Liver (tissue), 9 donors: ENCODE results near the gene ZNF512. TPM values are rescaled to one million over a fixed set of nuclear protein-coding genes. Genes with fewer than 3 reads are reported as not detected.
"Not testable (repeated sequence)": the region's sequence is repeated elsewhere in the genome, so short reads cannot be mapped to it uniquely, and the experiment has no call there.

Source experiments
- DNase-seq: peaks from one replicate; pipeline ENCODE4 v3.0.0-alpha.2; 2017; ENCODE audit warnings: low spot score
- H3K27ac ChIP-seq, 2 donors: one replicate each; pipeline ENCODE4 v1.7.0; 2013; ENCODE audit warnings: inconsistent platforms in 2 of 2, low read length in 2 of 2, control low read depth in 1 of 2, low read depth in 1 of 2, mild to moderate bottlenecking in 1 of 2
- H3K27me3 ChIP-seq, 4 donors: one replicate each; pipeline versions ENCODE4 v1.6.1 to v1.7.0; 2013; ENCODE audit warnings: low read length in 3 of 4, inconsistent platforms in 1 of 4, mild to moderate bottlenecking in 1 of 4, moderate library complexity in 1 of 4; ENCODE audit not compliant: control insufficient read depth in 4 of 4, insufficient read depth in 4 of 4
- H3K36me3 ChIP-seq, 4 donors: one replicate each; pipeline versions ENCODE4 v1.6.1 to v1.7.0; 2013; ENCODE audit warnings: low read length in 3 of 4, mild to moderate bottlenecking in 3 of 4, low read depth in 1 of 4, moderate library complexity in 1 of 4; ENCODE audit not compliant: control insufficient read depth in 4 of 4, insufficient read depth in 3 of 4
- H3K4me1 ChIP-seq, 4 donors: one replicate each; pipeline versions ENCODE4 v1.6.1 to v1.7.0; 2013; ENCODE audit warnings: low read length in 3 of 4, mild to moderate bottlenecking in 3 of 4, moderate library complexity in 1 of 4; ENCODE audit not compliant: control insufficient read depth in 4 of 4, insufficient read depth in 4 of 4
- H3K4me3 ChIP-seq, 3 donors: one replicate each; pipeline versions ENCODE4 v1.6.1 to v1.7.0; 2013; ENCODE audit warnings: low read length in 3 of 3, control low read depth in 1 of 3, low read depth in 1 of 3, mild to moderate bottlenecking in 1 of 3
- H3K9ac ChIP-seq, 2 donors: one replicate each; pipeline ENCODE4 v1.7.0; 2013; ENCODE audit warnings: low read length in 2 of 2, mild to moderate bottlenecking in 2 of 2, moderate library complexity in 2 of 2, control low read depth in 1 of 2, low read depth in 1 of 2
- H3K9me3 ChIP-seq, 4 donors: one replicate each; pipeline versions ENCODE4 v1.6.1 to v1.7.0; 2013; ENCODE audit warnings: low read length in 3 of 4; ENCODE audit not compliant: control insufficient read depth in 4 of 4
- EGR1 ChIP-seq, 2 donors: IDR thresholded peaks; 2 replicates each; pipeline ENCODE4 v1.6.1; 2016 to 2018; ENCODE audit warnings: antibody characterized with exemption in 2 of 2, low read depth in 2 of 2
- FOXA1 ChIP-seq: IDR thresholded peaks from 2 replicates; pipeline ENCODE4 v1.6.1; 2016; ENCODE audit warnings: antibody characterized with exemption
- FOXA2 ChIP-seq: IDR thresholded peaks from 2 replicates; pipeline ENCODE4 v1.6.1; 2016; ENCODE audit warnings: antibody characterized with exemption
- GABPA ChIP-seq, 2 donors: IDR thresholded peaks in 1 of 2; conservative IDR thresholded peaks in 1 of 2; 2 replicates each; pipeline ENCODE4 v1.6.1; 2016; ENCODE audit warnings: antibody characterized with exemption in 2 of 2, mild to moderate bottlenecking in 1 of 2, moderate library complexity in 1 of 2
- HNF4A ChIP-seq, 2 donors: conservative IDR thresholded peaks; 2 replicates each; pipeline ENCODE4 v1.6.1; 2016; ENCODE audit warnings: antibody characterized with exemption in 2 of 2, mild to moderate bottlenecking in 2 of 2
- HNF4G ChIP-seq: IDR thresholded peaks from 2 replicates; pipeline ENCODE4 v1.6.1; 2016; ENCODE audit warnings: antibody characterized with exemption
- JUND ChIP-seq, 2 donors: IDR thresholded peaks; 2 replicates each; pipeline ENCODE4 v1.6.1; 2016; ENCODE audit warnings: antibody characterized with exemption in 2 of 2
- NR2F2 ChIP-seq: IDR thresholded peaks from 2 replicates; pipeline ENCODE4 v1.6.1; 2016; ENCODE audit warnings: antibody characterized with exemption
- RAD21 ChIP-seq, 2 donors: IDR thresholded peaks; 2 replicates each; pipeline ENCODE4 v1.6.1; 2016; ENCODE audit warnings: antibody characterized with exemption in 2 of 2, mild to moderate bottlenecking in 2 of 2
- RXRA ChIP-seq, 2 donors: IDR thresholded peaks; 2 replicates each; pipeline ENCODE4 v1.6.1; 2017 to 2018; ENCODE audit warnings: antibody characterized with exemption in 2 of 2, mild to moderate bottlenecking in 1 of 2
- TAF1 ChIP-seq: conservative IDR thresholded peaks from 2 replicates; pipeline ENCODE4 v1.6.1; 2016; ENCODE audit warnings: antibody characterized with exemption, mild to moderate bottlenecking
- YY1 ChIP-seq: IDR thresholded peaks from 2 replicates; pipeline ENCODE4 v1.6.1; 2016; ENCODE audit warnings: antibody characterized with exemption, mild to moderate bottlenecking
- WGBS: extraction: QIAGEN DNeasy Blood & Tissue Kit; methylation state at CpG from one replicate; pipeline ENCODE4 v1.1.7; 2013; 5-methylcytosine and 5-hydroxymethylcytosine counted together
- polyA plus RNA-seq, 2 donors: library from polyadenylated mRNA; stranded (reverse) in 1 of 2; unstranded in 1 of 2; fragments of 200-250 nt in 1 of 2; fragments of >200 nt in 1 of 2; fragmentation: Nextera tagmentation in 1 of 2; extraction: Ambion mirVana in 1 of 2; gene quantifications; one replicate each; pipeline versions ENCODE4 v1.2.1 to v1.2.3, GENCODE V29; 2013 to 2015
- total RNA-seq, 2 donors: library from RNA; depleted of rRNA; stranded (reverse); fragments of >200 nt; gene quantifications; one replicate each; pipeline ENCODE4 v1.2.3, GENCODE V29; 2014
- TF ChIP-seq, protein P1 (sequence below): IDR thresholded peaks from 2 replicates; pipeline ENCODE4 v1.6.1; 2016; ENCODE audit warnings: antibody characterized with exemption, mild to moderate bottlenecking
- TF ChIP-seq, protein P2 (sequence below): IDR thresholded peaks from 2 replicates; pipeline ENCODE4 v1.6.1; 2016; ENCODE audit warnings: antibody characterized with exemption
- TF ChIP-seq, protein P3 (sequence below): fragments of 150-350 bp; IDR thresholded peaks from 2 replicates; pipeline ENCODE4 v1.5.1; 2017; ENCODE audit warnings: improper control_type of control experiment, low read depth, low read length; ENCODE audit not compliant: missing input control
- TF ChIP-seq, protein P4 (sequence below): IDR thresholded peaks from 2 replicates; pipeline ENCODE4 v1.6.1; 2016; ENCODE audit warnings: antibody characterized with exemption
- donor health status: healthy.
- donor health status: healthy.
- donor health status: healthy.
- donor health status: healthy.
- donor health status: healthy.

ZNF512 gene
- total and polyA plus RNA-seq, 4 donors, result 3.3 to 13.0 (median 7.1) TPM

DNA sequence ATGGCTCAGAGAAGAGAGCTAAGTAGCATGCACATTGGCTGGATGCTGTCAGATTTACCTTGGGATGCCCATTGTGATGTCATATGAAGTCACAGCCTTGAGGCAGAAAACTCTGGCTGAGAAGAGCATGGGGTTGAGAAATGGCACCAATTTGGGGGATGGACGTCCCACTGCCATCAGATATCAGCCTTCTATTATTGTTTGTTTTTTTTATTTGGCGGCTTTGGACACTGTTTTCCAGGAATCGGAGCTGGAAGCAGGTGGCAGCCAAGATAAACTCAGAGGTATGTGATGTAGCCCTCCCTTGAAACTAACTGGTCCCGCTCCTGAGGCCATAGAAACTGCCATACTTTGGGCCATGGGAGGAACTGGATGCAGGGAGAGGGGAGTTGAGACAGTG lies 45.6 kb upstream of the ZNF512 start:
- H3K9me3 ChIP-seq, result no peaks in the 10 kb centered on the region
- no peak for DNase-seq
- H3K4me3 ChIP-seq, result no peak overlapping the region
- H3K27ac ChIP-seq, result no peak overlapping the region
- H3K27me3 ChIP-seq, result no peaks in the 10 kb centered on the region
- TF ChIP-seq JUND (IDR thresholded peaks at IDR 0.05), result no peak
- TF ChIP-seq, protein P1, sequence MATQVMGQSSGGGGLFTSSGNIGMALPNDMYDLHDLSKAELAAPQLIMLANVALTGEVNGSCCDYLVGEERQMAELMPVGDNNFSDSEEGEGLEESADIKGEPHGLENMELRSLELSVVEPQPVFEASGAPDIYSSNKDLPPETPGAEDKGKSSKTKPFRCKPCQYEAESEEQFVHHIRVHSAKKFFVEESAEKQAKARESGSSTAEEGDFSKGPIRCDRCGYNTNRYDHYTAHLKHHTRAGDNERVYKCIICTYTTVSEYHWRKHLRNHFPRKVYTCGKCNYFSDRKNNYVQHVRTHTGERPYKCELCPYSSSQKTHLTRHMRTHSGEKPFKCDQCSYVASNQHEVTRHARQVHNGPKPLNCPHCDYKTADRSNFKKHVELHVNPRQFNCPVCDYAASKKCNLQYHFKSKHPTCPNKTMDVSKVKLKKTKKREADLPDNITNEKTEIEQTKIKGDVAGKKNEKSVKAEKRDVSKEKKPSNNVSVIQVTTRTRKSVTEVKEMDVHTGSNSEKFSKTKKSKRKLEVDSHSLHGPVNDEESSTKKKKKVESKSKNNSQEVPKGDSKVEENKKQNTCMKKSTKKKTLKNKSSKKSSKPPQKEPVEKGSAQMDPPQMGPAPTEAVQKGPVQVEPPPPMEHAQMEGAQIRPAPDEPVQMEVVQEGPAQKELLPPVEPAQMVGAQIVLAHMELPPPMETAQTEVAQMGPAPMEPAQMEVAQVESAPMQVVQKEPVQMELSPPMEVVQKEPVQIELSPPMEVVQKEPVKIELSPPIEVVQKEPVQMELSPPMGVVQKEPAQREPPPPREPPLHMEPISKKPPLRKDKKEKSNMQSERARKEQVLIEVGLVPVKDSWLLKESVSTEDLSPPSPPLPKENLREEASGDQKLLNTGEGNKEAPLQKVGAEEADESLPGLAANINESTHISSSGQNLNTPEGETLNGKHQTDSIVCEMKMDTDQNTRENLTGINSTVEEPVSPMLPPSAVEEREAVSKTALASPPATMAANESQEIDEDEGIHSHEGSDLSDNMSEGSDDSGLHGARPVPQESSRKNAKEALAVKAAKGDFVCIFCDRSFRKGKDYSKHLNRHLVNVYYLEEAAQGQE, result no peak
- no peak for TF ChIP-seq RAD21 (IDR thresholded peaks at IDR 0.05)
- TF ChIP-seq, protein P2, sequence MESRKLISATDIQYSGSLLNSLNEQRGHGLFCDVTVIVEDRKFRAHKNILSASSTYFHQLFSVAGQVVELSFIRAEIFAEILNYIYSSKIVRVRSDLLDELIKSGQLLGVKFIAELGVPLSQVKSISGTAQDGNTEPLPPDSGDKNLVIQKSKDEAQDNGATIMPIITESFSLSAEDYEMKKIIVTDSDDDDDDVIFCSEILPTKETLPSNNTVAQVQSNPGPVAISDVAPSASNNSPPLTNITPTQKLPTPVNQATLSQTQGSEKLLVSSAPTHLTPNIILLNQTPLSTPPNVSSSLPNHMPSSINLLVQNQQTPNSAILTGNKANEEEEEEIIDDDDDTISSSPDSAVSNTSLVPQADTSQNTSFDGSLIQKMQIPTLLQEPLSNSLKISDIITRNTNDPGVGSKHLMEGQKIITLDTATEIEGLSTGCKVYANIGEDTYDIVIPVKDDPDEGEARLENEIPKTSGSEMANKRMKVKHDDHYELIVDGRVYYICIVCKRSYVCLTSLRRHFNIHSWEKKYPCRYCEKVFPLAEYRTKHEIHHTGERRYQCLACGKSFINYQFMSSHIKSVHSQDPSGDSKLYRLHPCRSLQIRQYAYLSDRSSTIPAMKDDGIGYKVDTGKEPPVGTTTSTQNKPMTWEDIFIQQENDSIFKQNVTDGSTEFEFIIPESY, result no peak
- TF ChIP-seq HNF4A (conservative IDR thresholded peaks at IDR 0.05), result no peak
- TF ChIP-seq, protein P3, sequence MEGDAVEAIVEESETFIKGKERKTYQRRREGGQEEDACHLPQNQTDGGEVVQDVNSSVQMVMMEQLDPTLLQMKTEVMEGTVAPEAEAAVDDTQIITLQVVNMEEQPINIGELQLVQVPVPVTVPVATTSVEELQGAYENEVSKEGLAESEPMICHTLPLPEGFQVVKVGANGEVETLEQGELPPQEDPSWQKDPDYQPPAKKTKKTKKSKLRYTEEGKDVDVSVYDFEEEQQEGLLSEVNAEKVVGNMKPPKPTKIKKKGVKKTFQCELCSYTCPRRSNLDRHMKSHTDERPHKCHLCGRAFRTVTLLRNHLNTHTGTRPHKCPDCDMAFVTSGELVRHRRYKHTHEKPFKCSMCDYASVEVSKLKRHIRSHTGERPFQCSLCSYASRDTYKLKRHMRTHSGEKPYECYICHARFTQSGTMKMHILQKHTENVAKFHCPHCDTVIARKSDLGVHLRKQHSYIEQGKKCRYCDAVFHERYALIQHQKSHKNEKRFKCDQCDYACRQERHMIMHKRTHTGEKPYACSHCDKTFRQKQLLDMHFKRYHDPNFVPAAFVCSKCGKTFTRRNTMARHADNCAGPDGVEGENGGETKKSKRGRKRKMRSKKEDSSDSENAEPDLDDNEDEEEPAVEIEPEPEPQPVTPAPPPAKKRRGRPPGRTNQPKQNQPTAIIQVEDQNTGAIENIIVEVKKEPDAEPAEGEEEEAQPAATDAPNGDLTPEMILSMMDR, result no peak
- TF ChIP-seq, protein P4, sequence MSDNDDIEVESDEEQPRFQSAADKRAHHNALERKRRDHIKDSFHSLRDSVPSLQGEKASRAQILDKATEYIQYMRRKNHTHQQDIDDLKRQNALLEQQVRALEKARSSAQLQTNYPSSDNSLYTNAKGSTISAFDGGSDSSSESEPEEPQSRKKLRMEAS, result no peak
- TF ChIP-seq RXRA (IDR thresholded peaks at IDR 0.05), result no peak
- no peak for TF ChIP-seq NR2F2
- TF ChIP-seq FOXA1, result no peak
- TF ChIP-seq FOXA2, result no peak
- no peak for TF ChIP-seq YY1
- no peak for TF ChIP-seq TAF1
- TF ChIP-seq EGR1 (IDR thresholded peaks at IDR 0.05; ENCODE audit: low read depth in 2 of 2), result no peak
- TF ChIP-seq GABPA (IDR thresholded peaks at IDR 0.05 in 1 of 2, conservative IDR thresholded peaks at IDR 0.05 in 1 of 2), result no peak
- no peak for TF ChIP-seq HNF4G
- no peaks in the 10 kb centered on the region for H3K36me3 ChIP-seq
- 54% methylated on average over 4 of the region's 4 CpGs for WGBS
- no peak overlapping the region for H3K9ac ChIP-seq
- no peaks in the 10 kb centered on the region for H3K4me1 ChIP-seq

- WGBS, result 63% methylated on average over 4 of the region's 6 CpGs
- DNase-seq, H3K4me3 ChIP-seq, H3K27me3 ChIP-seq, H3K9me3 ChIP-seq, H3K36me3 ChIP-seq, H3K27ac ChIP-seq, H3K4me1 ChIP-seq, H3K9ac ChIP-seq: not testable (repeated sequence)
Observed at GRCh38 chr2:27538839-27539450, 43.9 kb upstream of the ZNF512 start.

- H3K36me3 ChIP-seq, result not testable (repeated sequence)
- 97% methylated on average over 19 of the region's 35 CpGs for WGBS
Observed at GRCh38 chr2:27539649-27540048, 43.2 kb upstream of the ZNF512 start.

More at GRCh38 chr2:27539649-27540048, 43.2 kb upstream of the ZNF512 start:
- DNase-seq, H3K9ac ChIP-seq, H3K4me3 ChIP-seq, H3K9me3 ChIP-seq, H3K4me1 ChIP-seq, H3K27me3 ChIP-seq, H3K27ac ChIP-seq: not testable (repeated sequence)
